GM12878 (cell line): ENCODE results near the gene AAGAB. TPM values are rescaled to one million over a fixed set of nuclear protein-coding genes. Genes with fewer than 3 reads are reported as not detected.

Experiments used
- ATAC-seq: fragments of 200-7000 bp; cut with Tn5 transposase; 3 replicates; pipeline ENCODE4 v1.9.1; 2020; ENCODE audit warnings: mild to moderate bottlenecking, moderate library complexity
- BruUV-seq: library from RNA; stranded (reverse); fragments of 400-500 nt; replicated peaks from 2 replicates; lab custom pipeline; 2021; lab: Mats Ljungman, UMichigan
- CTCF ChIA-PET: fragments of 300-600 bp; sonication (Branson Sonifier 250); formaldehyde crosslinking; extraction: SDS; loops from one replicate; lab custom pipeline; 2021; ENCODE audit warnings: inconsistent platforms; lab: Yijun Ruan, JAX
- POLR2A ChIA-PET: fragments of 350-600 bp; formaldehyde crosslinking; extraction: SDS; loops from one replicate; lab custom pipeline; 2021; ENCODE audit warnings: inconsistent platforms; lab: Charles Lee
- RAD21 ChIA-PET: fragments of 300-600 bp; sonication (Branson Sonifier 250); formaldehyde crosslinking; loops from one replicate; lab custom pipeline; 2023; ENCODE audit warnings: antibody characterized with exemption; ENCODE audit not compliant: unreplicated experiment; lab: Charles Lee
- SMC1A ChIA-PET: fragments of 300-600 bp; sonication (Branson Sonifier 250); formaldehyde crosslinking; loops from one replicate; lab custom pipeline; 2023; ENCODE audit not compliant: unreplicated experiment, uncharacterized antibody; lab: Charles Lee
- DNase-seq: peaks from one replicate; pipeline ENCODE4 v3.0.0-alpha.2; 2011; ENCODE audit warnings: low read depth, low spot score
- FAIRE-seq: peaks from 3 replicates; lab custom pipeline; 2011; peaks lifted over from hg19 to GRCh38; lab: Jason Lieb, UNC
- H2AFZ ChIP-seq: 2 replicates; pipeline ENCODE4 v1.6.0; 2011; ENCODE audit warnings: low read depth, low read length, control low read depth; ENCODE audit not compliant: control insufficient read depth
- H3K27ac ChIP-seq: 2 replicates; pipeline ENCODE4 v1.5.1; 2011; ENCODE audit warnings: control low read depth; ENCODE audit not compliant: control insufficient read depth, insufficient read depth
- H3K27me3 ChIP-seq, 2 experiments: replicated peaks in 1 of 2; 2 replicates each; pipeline versions ENCODE4 v1.6.0 to v1.6.1; 2011; ENCODE audit warnings: low read length in 1 of 2; ENCODE audit not compliant: control insufficient read depth in 2 of 2, insufficient read depth in 2 of 2
- H3K36me3 ChIP-seq, 2 experiments: 2 replicates each; pipeline ENCODE4 v1.5.1; 2011; ENCODE audit warnings: low read length in 1 of 2; ENCODE audit not compliant: control insufficient read depth in 2 of 2, insufficient read depth in 2 of 2
- H3K4me1 ChIP-seq: 2 replicates; pipeline ENCODE4 v1.6.1; 2011; ENCODE audit warnings: mild to moderate bottlenecking, low read length, moderate library complexity, mixed read lengths; ENCODE audit not compliant: control insufficient read depth, insufficient read depth
- H3K4me2 ChIP-seq: 2 replicates; pipeline ENCODE4 v1.6.0; 2011; ENCODE audit warnings: control low read depth; ENCODE audit not compliant: control insufficient read depth, insufficient read depth
- H3K4me3 ChIP-seq: fragments of 200-600 bp; sonication (generic); 2 replicates; pipeline ENCODE4 v1.5.1; 2016
- H3K79me2 ChIP-seq: 2 replicates; pipeline ENCODE4 v1.6.0; 2011; ENCODE audit warnings: low read length; ENCODE audit not compliant: control insufficient read depth, insufficient read depth
- H3K9ac ChIP-seq: 2 replicates; pipeline ENCODE4 v1.8.0; 2011; ENCODE audit warnings: low read length, control low read depth, mixed read lengths; ENCODE audit not compliant: control insufficient read depth, insufficient read depth
- H3K9me3 ChIP-seq: replicated peaks from 3 replicates; pipeline ENCODE4 v1.5.1; 2011; ENCODE audit warnings: mild to moderate bottlenecking, low read length; ENCODE audit not compliant: control insufficient read depth, insufficient read depth
- H4K20me1 ChIP-seq: 2 replicates; pipeline ENCODE4 v1.6.0; 2011; ENCODE audit not compliant: control insufficient read depth, insufficient read depth
- ATF7 ChIP-seq: fragments of 450-650 bp; IDR thresholded peaks from 2 replicates; pipeline ENCODE4 v1.6.1; 2016; ENCODE audit warnings: low read depth, mild to moderate bottlenecking
- CREM ChIP-seq: IDR thresholded peaks from 2 replicates; pipeline ENCODE4 v1.6.1; 2014; ENCODE audit warnings: antibody characterized with exemption, low read depth
- EP300 ChIP-seq, 2 experiments: fragments of 150-350 bp in 1 of 2; IDR thresholded peaks; 2 replicates each; pipeline ENCODE4 v1.6.1; 2011 to 2012; ENCODE audit warnings: low read depth in 2 of 2, low read length in 2 of 2, borderline replicate concordance in 1 of 2, improper control_type of control experiment in 1 of 2, inconsistent platforms in 1 of 2; ENCODE audit not compliant: control insufficient read depth in 1 of 2
- JUNB ChIP-seq: IDR thresholded peaks from 2 replicates; pipeline ENCODE4 v1.6.1; 2016; ENCODE audit warnings: antibody characterized with exemption, mild to moderate bottlenecking
- KDM1A ChIP-seq: fragments of 200-600 bp; sonication (generic); IDR thresholded peaks from 2 replicates; pipeline ENCODE4 v1.6.1; 2016; ENCODE audit warnings: borderline replicate concordance
- MEF2B ChIP-seq: fragments of 450-650 bp; IDR thresholded peaks from 2 replicates; pipeline ENCODE4 v1.6.1; 2018; ENCODE audit warnings: mild to moderate bottlenecking, moderate library complexity; ENCODE audit not compliant: partially characterized antibody, poor library complexity, severe bottlenecking
- MTA2 ChIP-seq: fragments of 450-650 bp; IDR thresholded peaks from 2 replicates; pipeline ENCODE4 v1.6.1; 2016; ENCODE audit warnings: low read depth, mild to moderate bottlenecking, moderate library complexity
- MYC ChIP-seq: IDR thresholded peaks from 2 replicates; pipeline ENCODE4 v1.6.1; 2011; ENCODE audit warnings: mild to moderate bottlenecking, low read length, moderate library complexity, inconsistent platforms; ENCODE audit not compliant: insufficient read depth, insufficient replicate concordance, insufficient read length, severe bottlenecking
- NBN ChIP-seq: fragments of 450-650 bp; IDR thresholded peaks from 2 replicates; pipeline ENCODE4 v1.6.1; 2016
- NR2C1 ChIP-seq: fragments of 450-650 bp; IDR thresholded peaks from 2 replicates; pipeline ENCODE4 v1.6.1; 2017; ENCODE audit warnings: antibody characterized with exemption, mild to moderate bottlenecking, moderate library complexity
- SPI1 ChIP-seq: IDR thresholded peaks from 2 replicates; pipeline ENCODE4 v1.6.1; 2011; ENCODE audit warnings: low read depth, mild to moderate bottlenecking, low read length, moderate library complexity, borderline replicate concordance; ENCODE audit not compliant: insufficient read depth
- ZNF217 ChIP-seq: fragments of 450-650 bp; IDR thresholded peaks from 2 replicates; pipeline ENCODE4 v1.6.1; 2017; ENCODE audit warnings: antibody characterized with exemption, mild to moderate bottlenecking
- WGBS: methylation state at CpG from one replicate; pipeline ENCODE4 v1.1.6; 2016; ENCODE audit warnings: low lambda C conversion rate; ENCODE audit not compliant: insufficient replicate concordance, insufficient coverage; ENCODE audit errors: missing lambda C conversion rate; 5-methylcytosine and 5-hydroxymethylcytosine counted together
- in situ Hi-C: fragments of 300-500 bp; cut with MboI; formaldehyde crosslinking; loops from 9 replicates; pipeline ENCODE4 v1.14.3; 2018; ENCODE audit warnings: mixed read lengths
- intact Hi-C: fragments of 100-400 bp; cut with micrococcal nuclease; formaldehyde crosslinking; loops from one replicate; pipeline ENCODE4 v1.14.2; 2022; ENCODE audit not compliant: unreplicated experiment
- polyA plus RNA-seq, 11 experiments: library from polyadenylated mRNA; depleted of rRNA in 4 of 11; unstranded in 6 of 11; stranded (reverse) in 5 of 11; fragments of >200 nt; fragmentation: Nextera tagmentation in 4 of 11; fragmentation: Illumina TruSeq in 1 of 11; extraction: Ambion mirVana in 4 of 11; extraction: Trizol in 1 of 11; gene quantifications; 1 replicate in 1 of 11; 2 replicates in 10 of 11; pipeline versions ENCODE4 v1.2.1 to v1.2.3, GENCODE V29; 2011 to 2016; ENCODE audit warnings: inconsistent platforms in 2 of 11, missing spikeins in 2 of 11, low read depth in 1 of 11
- total RNA-seq, 4 experiments: library from RNA; depleted of rRNA in 3 of 4; stranded (reverse); fragments of >200 nt in 3 of 4; fragmentation: Illumina TruSeq in 1 of 4; extraction: Trizol in 1 of 4; gene quantifications; 2 replicates each; pipeline versions ENCODE4 v1.2.1 to v1.2.3, GENCODE V29; 2013 to 2021

AAGAB gene
- total and polyA plus RNA-seq, 10 of the 15 experiments (the other 5 are each of a cell fraction or from before 2014, with no cell fraction given), result 11.4 to 62.3 (median 38.0) TPM

DNA sequence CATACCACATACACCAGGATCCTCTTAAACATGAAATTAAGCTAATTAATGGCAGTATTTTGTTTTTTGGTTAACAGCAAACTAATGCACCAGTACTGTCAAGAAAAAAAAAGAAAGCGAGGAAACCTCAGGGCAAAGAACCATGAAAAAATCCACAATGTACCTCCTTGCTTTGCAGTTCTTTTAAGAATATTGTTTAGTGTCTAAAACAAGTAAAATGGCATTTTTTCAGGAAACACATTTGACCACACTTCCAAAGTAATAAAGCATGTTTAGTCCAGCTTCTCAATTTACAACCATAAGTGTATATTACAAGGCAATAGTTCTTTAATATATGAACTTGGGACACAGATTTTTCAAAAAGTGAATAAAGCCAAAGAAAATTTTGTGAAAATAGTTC is 26.6 kb downstream of the AAGAB start:
- H3K9me3 ChIP-seq, result no peaks in the 10 kb centered on the region
- no peak overlapping the region for H2AFZ ChIP-seq
- H3K27me3 ChIP-seq, result no peaks in the 10 kb centered on the region
- H3K9ac ChIP-seq, result no peak overlapping the region
- DNase-seq, result no peak
- BruUV-seq, result no TSS peak
- POLR2A ChIA-PET, result no interaction called here
- no peak overlapping the region for H3K4me3 ChIP-seq
- RAD21 ChIA-PET, result no interaction called here
- H3K27ac ChIP-seq, result no peak overlapping the region
- WGBS, result 94% methylated on average over 1 of the region's 1 CpG
- no peaks in the 10 kb centered on the region for H3K79me2 ChIP-seq
- no peak for ATAC-seq
- H3K36me3 ChIP-seq, result peaks cover 5 to 9% of the 10 kb centered on the region in 2 experiments
- no peaks in the 10 kb centered on the region for H4K20me1 ChIP-seq
- in situ Hi-C loops (no loop called here), intact Hi-C loops (no loop called here)
- no peaks in the 10 kb centered on the region for H3K4me1 ChIP-seq
- FAIRE-seq, result no peak
- TF ChIP-seq NR2C1, result no peak
- no peak for TF ChIP-seq ATF7
- no peak for TF ChIP-seq ZNF217
- TF ChIP-seq MYC, result no peak
- no peak for TF ChIP-seq KDM1A
- no peak for TF ChIP-seq CREM
- TF ChIP-seq SPI1, result no peak
- no peak for TF ChIP-seq EP300 (IDR thresholded peaks at IDR 0.05; ENCODE audit: borderline replicate concordance in 1 of 2, control insufficient read depth in 1 of 2, low read depth in 2 of 2, low read length in 2 of 2)
- no peak for TF ChIP-seq MEF2B
- TF ChIP-seq JUNB, result no peak
- TF ChIP-seq MTA2, result no peak
- TF ChIP-seq NBN, result no peak
- SMC1A ChIA-PET, result interaction anchor here (0.7 kb wide), 1 partner anchor 54 kb away, joined by 3 read pairs; no protein-coding TSS in a partner anchor
- CTCF ChIA-PET, result interaction anchor here (1.2 kb wide), 1 partner anchor 12 kb away, joined by 3 read pairs; no protein-coding TSS in a partner anchor
- no peak overlapping the region for H3K4me2 ChIP-seq
